Measurements from ENCODE around the gene LCE2B. TPM values are rescaled to one million over a fixed set of nuclear protein-coding genes. Genes with fewer than 3 reads are reported as not detected.
"Not testable (repeated sequence)": the region's sequence is repeated elsewhere in the genome, so short reads cannot be mapped to it uniquely, and the experiment has no call there.

LCE2B gene
- total RNA-seq, 1 experiment from 2014 or later = not detected

- no TSS peak for BruUV-seq (replicated peaks)
- intact Hi-C loops (cut with micrococcal nuclease) = loop anchor here (10.0 kb wide), 2 partner anchors 164 to 376 kb away; partner anchors contain the start of gene SPRR1B
- Mint-ChIP-seq H3K27ac (ENCODE audit: low read depth, unreplicated experiment) (no peak overlapping the region), H3K4me1 (ENCODE audit: insufficient read depth, unreplicated experiment) (no peaks in the 10 kb centered on the region), H3K4me3 (ENCODE audit: unreplicated experiment) (no peak overlapping the region), H3K36me3 (ENCODE audit: insufficient read depth, unreplicated experiment) (no peaks in the 10 kb centered on the region), H3K27me3 (ENCODE audit: insufficient read depth, unreplicated experiment) (no peaks in the 10 kb centered on the region), H3K9me3 (ENCODE audit: unreplicated experiment) (no peaks in the 10 kb centered on the region)
- CTCF ChIA-PET = interaction anchor here (1.2 to 14.4 kb wide), 6 partner anchors 18 to 562 kb away, joined by 3 to 253 read pairs (median 72); no protein-coding TSS in a partner anchor
- TF ChIP-seq CTCF (IDR thresholded peaks at IDR 0.05; ENCODE audit: unreplicated experiment) = no peak
- POLR2A ChIA-PET = no interaction called here
- DNase-seq (ENCODE audit: unreplicated experiment) = no peak
Observed at GRCh38 chr1:152658649-152659048, 27.3 kb upstream of the LCE2B start.

- no peaks in the 10 kb centered on the region for H3K9me3 Mint-ChIP-seq (ENCODE audit: unreplicated experiment)
- DNase-seq (ENCODE audit: unreplicated experiment) = no peak
- no peak within 1 kb of the TSS for H3K4me3 Mint-ChIP-seq (ENCODE audit: unreplicated experiment)
Observed at GRCh38 chr1:152663098-152663497, 22.8 kb upstream of the LCE2B start, which contains the start of gene LCE2D. Gene LCE2D (plus strand): TSS chr1:152663380. CDS start chr1:152664106, 726 bp downstream.

GRCh38 chr1:152666171-152666570 lies 19.8 kb upstream of the LCE2B start:
- CTCF ChIA-PET = interaction anchor here (7.3 kb wide), 1 partner anchor 12 kb away, joined by 58 read pairs; no protein-coding TSS in a partner anchor
- not testable (repeated sequence) for H3K27ac Mint-ChIP-seq (ENCODE audit: low read depth, unreplicated experiment); H3K9me3 Mint-ChIP-seq (ENCODE audit: unreplicated experiment)

More at GRCh38 chr1:152663098-152663497, 22.8 kb upstream of the LCE2B start, which contains the start of gene LCE2D:
- Mint-ChIP-seq H3K27ac (ENCODE audit: low read depth, unreplicated experiment) (no peak within 1 kb of the TSS), H3K4me1 (ENCODE audit: insufficient read depth, unreplicated experiment) (no peaks in the 10 kb centered on the region), H3K27me3 (ENCODE audit: insufficient read depth, unreplicated experiment) (peaks cover 17% of the 10 kb centered on the region), H3K36me3 (ENCODE audit: insufficient read depth, unreplicated experiment) (no peaks in the 10 kb centered on the region)
- ChIA-PET POLR2A (no interaction called here), CTCF (interaction anchor here (0.6 to 7.3 kb wide), 8 partner anchors 9 to 370 kb away, joined by 3 to 58 read pairs (median 3); no protein-coding TSS in a partner anchor)
- TF ChIP-seq CTCF (IDR thresholded peaks at IDR 0.05; ENCODE audit: unreplicated experiment) = no peak
- intact Hi-C loops (cut with micrococcal nuclease) = no loop called here
- no TSS peak for BruUV-seq (replicated peaks)

GRCh38 chr1:152667648-152668047 lies 18.3 kb upstream of the LCE2B start:
- peaks cover 17% of the 10 kb centered on the region for H3K27me3 Mint-ChIP-seq (ENCODE audit: insufficient read depth, unreplicated experiment)
- DNase-seq (ENCODE audit: unreplicated experiment) = no peak
- H3K27ac Mint-ChIP-seq (ENCODE audit: low read depth, unreplicated experiment) = no peak overlapping the region
- intact Hi-C loops (cut with micrococcal nuclease) = no loop called here
- BruUV-seq (replicated peaks) = no TSS peak
- ChIA-PET CTCF (interaction anchor here (1.2 to 7.3 kb wide), 2 partner anchors 13 to 203 kb away, joined by 3 to 58 read pairs; no protein-coding TSS in a partner anchor), POLR2A (interaction anchor here (0.8 kb wide), 1 partner anchor 12 kb away, joined by 3 read pairs; no protein-coding TSS in a partner anchor)
- no peaks in the 10 kb centered on the region for H3K4me1 Mint-ChIP-seq (ENCODE audit: insufficient read depth, unreplicated experiment)
- no peaks in the 10 kb centered on the region for H3K36me3 Mint-ChIP-seq (ENCODE audit: insufficient read depth, unreplicated experiment)
- H3K9me3 Mint-ChIP-seq (ENCODE audit: unreplicated experiment) = no peaks in the 10 kb centered on the region
- no peak overlapping the region for H3K4me3 Mint-ChIP-seq (ENCODE audit: unreplicated experiment)
- TF ChIP-seq CTCF (IDR thresholded peaks at IDR 0.05; ENCODE audit: unreplicated experiment) = no peak

More at GRCh38 chr1:152666171-152666570, 19.8 kb upstream of the LCE2B start:
- intact Hi-C loops (cut with micrococcal nuclease); H3K36me3 Mint-ChIP-seq (ENCODE audit: insufficient read depth, unreplicated experiment); BruUV-seq (replicated peaks); DNase-seq (ENCODE audit: unreplicated experiment); H3K4me3 Mint-ChIP-seq (ENCODE audit: unreplicated experiment); H3K4me1 Mint-ChIP-seq (ENCODE audit: insufficient read depth, unreplicated experiment): not testable (repeated sequence)
- H3K27me3 Mint-ChIP-seq (ENCODE audit: insufficient read depth, unreplicated experiment) = peaks cover 17% of the 10 kb centered on the region
- POLR2A ChIA-PET = interaction anchor here (0.6 kb wide), 1 partner anchor 8 kb away, joined by 4 read pairs; no protein-coding TSS in a partner anchor

Data from MCF 10A (cell line).